HepG2 (cell line): ENCODE results near the gene CADM2. TPM values are rescaled to one million over a fixed set of nuclear protein-coding genes. Genes with fewer than 3 reads are reported as not detected.

Source experiments
- ATAC-seq: fragments of 200-7000 bp; cut with Tn5 transposase; 3 replicates; pipeline ENCODE4 v1.9.1; 2020; ENCODE audit warnings: mild to moderate bottlenecking, moderate library complexity
- BruUV-seq: library from RNA; stranded (reverse); fragments of 400-500 nt; replicated peaks from 2 replicates; lab custom pipeline; 2021; lab: Mats Ljungman, UMichigan
- CTCF ChIA-PET: fragments of 300-600 bp; formaldehyde crosslinking; extraction: SDS; loops from one replicate; lab custom pipeline; 2021; ENCODE audit warnings: low total read pairs, inconsistent platforms, low intra/inter-chr PET ratio; lab: Yijun Ruan, JAX
- POLR2A ChIA-PET: fragments of 350-600 bp; sonication (Branson Sonifier 250); formaldehyde crosslinking; loops from one replicate; lab custom pipeline; 2020; ENCODE audit warnings: antibody characterized with exemption, inconsistent platforms; lab: Yijun Ruan, JAX
- DNase-seq: peaks from one replicate; pipeline ENCODE4 v3.0.0-alpha.2; 2015; ENCODE audit warnings: low spot score
- FAIRE-seq: peaks from 3 replicates; lab custom pipeline; 2011; peaks lifted over from hg19 to GRCh38; lab: Jason Lieb, UNC
- H2AFZ ChIP-seq: one replicate; pipeline ENCODE4 v1.6.1; 2011; ENCODE audit warnings: low read length, inconsistent platforms
- H3K27ac ChIP-seq: fragments of 300-600 bp; 3 replicates; pipeline ENCODE4 v1.8.0; 2011; ENCODE audit warnings: mixed run types, mild to moderate bottlenecking, mixed read lengths, low read length, inconsistent platforms; ENCODE audit not compliant: insufficient read depth; ENCODE audit errors: extremely low read length
- H3K27me3 ChIP-seq, 2 experiments: fragments of 200-600 bp in 1 of 2; 2 replicates in 1 of 2; 3 replicates in 1 of 2; pipeline versions ENCODE4 v1.6.0 to v1.8.0; 2011; ENCODE audit warnings: low read length in 2 of 2, mild to moderate bottlenecking in 2 of 2, moderate library complexity in 2 of 2, inconsistent platforms in 1 of 2; ENCODE audit not compliant: insufficient read depth in 2 of 2, control insufficient read depth in 1 of 2
- H3K36me3 ChIP-seq, 2 experiments: fragments of 200-600 bp in 1 of 2; replicated peaks in 1 of 2; 2 replicates in 1 of 2; 3 replicates in 1 of 2; pipeline versions ENCODE4 v1.5.1 to v1.8.0; 2011; ENCODE audit warnings: low read length in 2 of 2, inconsistent platforms in 1 of 2; ENCODE audit not compliant: insufficient read depth in 2 of 2, control insufficient read depth in 1 of 2
- H3K4me1 ChIP-seq: 2 replicates; pipeline ENCODE4 v1.5.1; 2012; ENCODE audit warnings: low read length, inconsistent platforms; ENCODE audit not compliant: insufficient read depth
- H3K4me2 ChIP-seq: 2 replicates; pipeline ENCODE4 v1.6.0; 2011; ENCODE audit warnings: low read depth, low read length, inconsistent platforms
- H3K4me3 ChIP-seq, 3 experiments: fragments of 200-600 bp in 1 of 3; sonication (generic), shearing (Covaris generic) in 1 of 3; replicated peaks in 1 of 3; 2 replicates each; pipeline ENCODE4 v1.5.1; 2011 to 2016; ENCODE audit warnings: low read length in 3 of 3, inconsistent platforms in 2 of 3, low read depth in 2 of 3, mild to moderate bottlenecking in 2 of 3, control low read depth in 1 of 3, mixed read lengths in 1 of 3; ENCODE audit not compliant: insufficient read depth in 1 of 3
- H3K79me2 ChIP-seq: one replicate; pipeline ENCODE4 v1.6.1; 2011; ENCODE audit warnings: low read length, inconsistent platforms; ENCODE audit not compliant: insufficient read depth
- H3K9ac ChIP-seq: 2 replicates; pipeline ENCODE4 v1.6.0; 2011; ENCODE audit warnings: mild to moderate bottlenecking, low read depth, low read length, inconsistent platforms; ENCODE audit not compliant: insufficient read depth
- H3K9me3 ChIP-seq: 2 replicates; pipeline ENCODE4 v1.5.1; 2012; ENCODE audit warnings: mild to moderate bottlenecking, low read length
- H4K20me1 ChIP-seq: 2 replicates; pipeline ENCODE4 v1.6.0; 2011; ENCODE audit warnings: inconsistent platforms, mild to moderate bottlenecking, low read length, moderate library complexity; ENCODE audit not compliant: insufficient read depth
- CHCHD3 ChIP-seq: sonication (generic); formaldehyde crosslinking; IDR thresholded peaks from 2 replicates; pipeline ENCODE4 v1.8.0; 2022; ENCODE audit warnings: mild to moderate bottlenecking, missing genetic modification reagents, moderate library complexity
- MEIS1 ChIP-seq: sonication (generic); formaldehyde crosslinking; IDR thresholded peaks from 2 replicates; pipeline ENCODE4 v1.9.0; 2021; ENCODE audit warnings: mild to moderate bottlenecking, missing genetic modification reagents, moderate library complexity, borderline replicate concordance
- MYNN ChIP-seq: sonication (generic); formaldehyde crosslinking; IDR thresholded peaks from 2 replicates; pipeline ENCODE4 v1.4.0; 2020; ENCODE audit warnings: mild to moderate bottlenecking, low read depth, missing genetic modification reagents
- PTBP1 ChIP-seq: fragments of 200-400 bp; formaldehyde crosslinking; IDR thresholded peaks from 2 replicates; pipeline ENCODE4 v1.6.1; 2018; ENCODE audit warnings: low read length, low read depth; ENCODE audit not compliant: poor library complexity, severe bottlenecking
- RARA ChIP-seq: IDR thresholded peaks from 2 replicates; pipeline ENCODE4 v1.6.1; 2016; ENCODE audit warnings: missing genetic modification reagents, missing compliant biosample characterization
- RBFOX2 ChIP-seq: fragments of 200-400 bp; formaldehyde crosslinking; IDR thresholded peaks from 2 replicates; pipeline ENCODE4 v1.6.1; 2017; ENCODE audit warnings: low read depth, mild to moderate bottlenecking, low read length
- ZBTB7B ChIP-seq: sonication (generic); formaldehyde crosslinking; IDR thresholded peaks from 2 replicates; pipeline ENCODE4 v1.4.0; 2020; ENCODE audit warnings: missing genetic modification reagents
- ZEB1 ChIP-seq: IDR thresholded peaks from 2 replicates; pipeline ENCODE4 v1.6.1; 2012; ENCODE audit warnings: mild to moderate bottlenecking, low read depth, inconsistent platforms; ENCODE audit not compliant: insufficient replicate concordance
- ZFX ChIP-seq: sonication (generic); formaldehyde crosslinking; IDR thresholded peaks from 2 replicates; pipeline ENCODE4 v1.4.0; 2020; ENCODE audit warnings: mild to moderate bottlenecking, low read depth, missing genetic modification reagents, moderate library complexity
- ZNF256 ChIP-seq: sonication (generic); formaldehyde crosslinking; conservative IDR thresholded peaks from 2 replicates; pipeline ENCODE4 v1.4.0; 2020; ENCODE audit warnings: missing genetic modification reagents
- ZNF720 ChIP-seq: sonication (generic); formaldehyde crosslinking; IDR thresholded peaks from 2 replicates; pipeline ENCODE4 v1.4.0; 2020; ENCODE audit warnings: missing genetic modification reagents
- ZNF782 ChIP-seq: sonication (generic); formaldehyde crosslinking; IDR thresholded peaks from 2 replicates; pipeline ENCODE4 v1.4.0; 2020; ENCODE audit warnings: missing genetic modification reagents, mild to moderate bottlenecking, borderline replicate concordance
- WGBS: methylation state at CpG from one replicate; pipeline ENCODE4 v1.1.6; 2017; ENCODE audit warnings: low lambda C conversion rate; 5-methylcytosine and 5-hydroxymethylcytosine counted together
- in situ Hi-C: cut with HindIII; loops from 2 replicates; pipeline ENCODE4 v1.10.0; 2017; ENCODE audit warnings: low pct_unique_long_range_greater_than_20kb; ENCODE audit not compliant: extremely low pct_ligation_motif_present
- intact Hi-C: fragments of 100-400 bp; cut with micrococcal nuclease; formaldehyde crosslinking; loops from one replicate; pipeline ENCODE4 v1.10.0; 2022; ENCODE audit not compliant: unreplicated experiment
- polyA plus RNA-seq, 8 experiments: library from polyadenylated mRNA; depleted of rRNA in 3 of 8; stranded (reverse) in 7 of 8; unstranded in 1 of 8; fragments of >200 nt; fragmentation: Illumina TruSeq in 4 of 8; extraction: Trizol in 4 of 8; gene quantifications; 2 replicates each; pipeline versions ENCODE4 v1.2.1 to v1.2.3, GENCODE V29; 2011 to 2016; ENCODE audit warnings: low read depth in 4 of 8, missing spikeins in 1 of 8, mixed read lengths in 1 of 8; ENCODE audit not compliant: insufficient read depth in 1 of 8
- total RNA-seq, 5 experiments: library from RNA; depleted of rRNA; stranded (reverse); fragments of >200 nt; fragmentation: Illumina TruSeq; extraction: Trizol; gene quantifications; 2 replicates each; pipeline ENCODE4 v1.2.3, GENCODE V29; 2016; ENCODE audit warnings: low read depth in 1 of 5
- TF ChIP-seq, protein P1 (sequence below): sonication (generic); formaldehyde crosslinking; IDR thresholded peaks from 2 replicates; pipeline ENCODE4 v1.4.0; 2020; ENCODE audit warnings: missing genetic modification reagents
- TF ChIP-seq, protein P2 (sequence below): sonication (generic); formaldehyde crosslinking; conservative IDR thresholded peaks from 2 replicates; pipeline ENCODE4 v1.4.0; 2020; ENCODE audit warnings: missing genetic modification reagents

The CADM2 gene
- total and polyA plus RNA-seq, 2 of the 13 experiments (the other 11 are each of a cell fraction or from before 2014, with no cell fraction given), result not detected

DNA sequence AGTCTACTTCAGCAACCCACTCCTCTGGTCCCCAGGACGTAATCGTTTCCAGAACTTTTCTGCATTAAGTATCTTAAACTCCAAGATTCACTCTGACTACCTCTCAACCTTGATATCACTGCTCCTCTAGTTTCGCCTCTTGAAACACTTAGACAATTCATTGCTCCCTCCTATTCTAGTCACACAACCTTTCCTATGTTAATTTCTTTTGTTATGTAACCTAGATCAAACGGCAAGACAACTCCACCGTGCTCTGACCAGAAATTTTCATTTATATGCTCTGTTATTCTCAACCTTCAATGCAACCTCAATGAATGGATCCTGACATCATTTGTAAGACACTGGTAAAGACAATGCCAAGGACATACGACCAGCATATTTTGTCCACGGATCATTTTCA is 71.3 kb downstream of the CADM2 start:
- Histone ChIP-seq H4K20me1 (no peaks in the 10 kb centered on the region), H3K36me3 (no peaks in the 10 kb centered on the region), H3K4me1 (no peaks in the 10 kb centered on the region), H2AFZ (no peak overlapping the region), H3K79me2 (no peaks in the 10 kb centered on the region), H3K4me2 (no peak overlapping the region), H3K4me3 (no peak overlapping the region), H3K9ac (no peak overlapping the region), H3K27ac (no peak overlapping the region), H3K9me3 (no peaks in the 10 kb centered on the region), H3K27me3 (peaks cover 0 to 4% of the 10 kb centered on the region in 2 experiments; a peak in 1 of 5 replicates)
- TF ChIP-seq ZNF256, result no peak
- TF ChIP-seq ZEB1, result no peak
- TF ChIP-seq MEIS1 (CRISPR knock-in tag), result no peak
- TF ChIP-seq ZNF720 (CRISPR knock-in tag), result no peak
- TF ChIP-seq, protein P1, sequence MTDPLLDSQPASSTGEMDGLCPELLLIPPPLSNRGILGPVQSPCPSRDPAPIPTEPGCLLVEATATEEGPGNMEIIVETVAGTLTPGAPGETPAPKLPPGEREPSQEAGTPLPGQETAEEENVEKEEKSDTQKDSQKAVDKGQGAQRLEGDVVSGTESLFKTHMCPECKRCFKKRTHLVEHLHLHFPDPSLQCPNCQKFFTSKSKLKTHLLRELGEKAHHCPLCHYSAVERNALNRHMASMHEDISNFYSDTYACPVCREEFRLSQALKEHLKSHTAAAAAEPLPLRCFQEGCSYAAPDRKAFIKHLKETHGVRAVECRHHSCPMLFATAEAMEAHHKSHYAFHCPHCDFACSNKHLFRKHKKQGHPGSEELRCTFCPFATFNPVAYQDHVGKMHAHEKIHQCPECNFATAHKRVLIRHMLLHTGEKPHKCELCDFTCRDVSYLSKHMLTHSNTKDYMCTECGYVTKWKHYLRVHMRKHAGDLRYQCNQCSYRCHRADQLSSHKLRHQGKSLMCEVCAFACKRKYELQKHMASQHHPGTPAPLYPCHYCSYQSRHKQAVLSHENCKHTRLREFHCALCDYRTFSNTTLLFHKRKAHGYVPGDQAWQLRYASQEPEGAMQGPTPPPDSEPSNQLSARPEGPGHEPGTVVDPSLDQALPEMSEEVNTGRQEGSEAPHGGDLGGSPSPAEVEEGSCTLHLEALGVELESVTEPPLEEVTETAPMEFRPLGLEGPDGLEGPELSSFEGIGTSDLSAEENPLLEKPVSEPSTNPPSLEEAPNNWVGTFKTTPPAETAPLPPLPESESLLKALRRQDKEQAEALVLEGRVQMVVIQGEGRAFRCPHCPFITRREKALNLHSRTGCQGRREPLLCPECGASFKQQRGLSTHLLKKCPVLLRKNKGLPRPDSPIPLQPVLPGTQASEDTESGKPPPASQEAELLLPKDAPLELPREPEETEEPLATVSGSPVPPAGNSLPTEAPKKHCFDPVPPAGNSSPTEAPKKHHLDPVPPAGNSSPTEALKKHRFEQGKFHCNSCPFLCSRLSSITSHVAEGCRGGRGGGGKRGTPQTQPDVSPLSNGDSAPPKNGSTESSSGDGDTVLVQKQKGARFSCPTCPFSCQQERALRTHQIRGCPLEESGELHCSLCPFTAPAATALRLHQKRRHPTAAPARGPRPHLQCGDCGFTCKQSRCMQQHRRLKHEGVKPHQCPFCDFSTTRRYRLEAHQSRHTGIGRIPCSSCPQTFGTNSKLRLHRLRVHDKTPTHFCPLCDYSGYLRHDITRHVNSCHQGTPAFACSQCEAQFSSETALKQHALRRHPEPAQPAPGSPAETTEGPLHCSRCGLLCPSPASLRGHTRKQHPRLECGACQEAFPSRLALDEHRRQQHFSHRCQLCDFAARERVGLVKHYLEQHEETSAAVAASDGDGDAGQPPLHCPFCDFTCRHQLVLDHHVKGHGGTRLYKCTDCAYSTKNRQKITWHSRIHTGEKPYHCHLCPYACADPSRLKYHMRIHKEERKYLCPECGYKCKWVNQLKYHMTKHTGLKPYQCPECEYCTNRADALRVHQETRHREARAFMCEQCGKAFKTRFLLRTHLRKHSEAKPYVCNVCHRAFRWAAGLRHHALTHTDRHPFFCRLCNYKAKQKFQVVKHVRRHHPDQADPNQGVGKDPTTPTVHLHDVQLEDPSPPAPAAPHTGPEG (CRISPR knock-in tag), result no peak
- no peak for TF ChIP-seq ZNF782 (CRISPR knock-in tag)
- TF ChIP-seq, protein P2, sequence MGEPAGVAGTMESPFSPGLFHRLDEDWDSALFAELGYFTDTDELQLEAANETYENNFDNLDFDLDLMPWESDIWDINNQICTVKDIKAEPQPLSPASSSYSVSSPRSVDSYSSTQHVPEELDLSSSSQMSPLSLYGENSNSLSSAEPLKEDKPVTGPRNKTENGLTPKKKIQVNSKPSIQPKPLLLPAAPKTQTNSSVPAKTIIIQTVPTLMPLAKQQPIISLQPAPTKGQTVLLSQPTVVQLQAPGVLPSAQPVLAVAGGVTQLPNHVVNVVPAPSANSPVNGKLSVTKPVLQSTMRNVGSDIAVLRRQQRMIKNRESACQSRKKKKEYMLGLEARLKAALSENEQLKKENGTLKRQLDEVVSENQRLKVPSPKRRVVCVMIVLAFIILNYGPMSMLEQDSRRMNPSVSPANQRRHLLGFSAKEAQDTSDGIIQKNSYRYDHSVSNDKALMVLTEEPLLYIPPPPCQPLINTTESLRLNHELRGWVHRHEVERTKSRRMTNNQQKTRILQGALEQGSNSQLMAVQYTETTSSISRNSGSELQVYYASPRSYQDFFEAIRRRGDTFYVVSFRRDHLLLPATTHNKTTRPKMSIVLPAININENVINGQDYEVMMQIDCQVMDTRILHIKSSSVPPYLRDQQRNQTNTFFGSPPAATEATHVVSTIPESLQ (CRISPR knock-in tag), result no peak
- TF ChIP-seq RARA, result no peak
- no peak for TF ChIP-seq MYNN (CRISPR knock-in tag)
- TF ChIP-seq ZBTB7B (CRISPR knock-in tag), result no peak
- TF ChIP-seq CHCHD3 (CRISPR knock-in tag), result no peak
- no peak for TF ChIP-seq RBFOX2
- TF ChIP-seq PTBP1, result no peak
- TF ChIP-seq ZFX (CRISPR knock-in tag), result no peak
- ATAC-seq (no peak), DNase-seq (no peak), FAIRE-seq (no peak)
- 4% methylated on average over 7 of the region's 7 CpGs for WGBS
- no TSS peak for BruUV-seq
- CTCF ChIA-PET, result no interaction called here
- in situ Hi-C loops, result no loop called here
- intact Hi-C loops, result no loop called here
- POLR2A ChIA-PET, result no interaction called here
